ENCODE measurements around the gene DNAJB2.

DNAJB2 gene

DNA sequence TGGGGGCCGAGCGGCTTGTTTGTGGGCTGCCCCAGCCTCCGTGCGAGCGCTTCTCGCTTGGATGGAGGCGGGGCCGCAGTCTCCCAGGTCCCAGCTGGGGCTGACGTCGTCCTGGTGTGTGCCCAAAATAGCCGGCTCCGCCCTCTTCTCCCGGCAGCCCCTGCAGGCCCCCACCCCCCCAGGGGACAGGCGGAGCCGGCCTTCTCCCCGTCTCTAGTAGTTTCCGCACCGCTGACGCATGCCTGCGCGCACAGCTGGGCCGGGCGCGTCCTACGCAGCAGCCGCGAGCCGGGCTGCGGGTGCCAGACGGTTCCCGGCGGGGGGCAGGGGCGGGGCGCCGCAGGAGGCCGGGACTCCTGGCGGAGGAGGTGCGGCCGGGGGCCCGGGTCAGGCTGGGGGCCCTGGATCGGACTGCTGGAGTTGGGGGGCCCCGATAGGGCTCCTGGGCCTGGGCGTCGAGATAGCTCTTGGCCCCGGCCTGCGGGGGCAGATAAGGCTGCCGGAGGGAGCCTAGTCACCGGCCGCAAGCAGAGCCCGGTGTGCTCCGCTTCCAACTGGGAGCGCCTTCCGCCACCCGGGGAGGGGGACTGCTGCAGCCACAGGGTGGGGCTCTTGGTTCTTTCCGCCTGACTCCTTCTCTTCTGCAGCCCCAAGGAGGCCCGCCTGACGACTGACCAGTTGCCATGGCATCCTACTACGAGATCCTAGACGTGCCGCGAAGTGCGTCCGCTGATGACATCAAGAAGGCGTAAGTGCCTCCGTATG lies at the start of gene DNAJB2:
TSS of gene DNAJB2 (plus strand) at position 216 of the 765 bp plus-strand sequence. CDS start at position 684, 468 bp downstream.
- H3K4me1 ChIP-seq (ENCODE audit: insufficient read depth, low read length), result peaks cover 28% of the 10 kb centered on the region
- no peaks in the 10 kb centered on the region for H3K27me3 ChIP-seq (ENCODE audit: control insufficient read depth in 1 of 2, insufficient read depth in 2 of 2, low read length in 2 of 2)
- H3K4me3 ChIP-seq (ENCODE audit: low read depth in 1 of 2, low read length in 2 of 2), result peak within 1 kb of the TSS; percentile 59 to 96
- H3K27ac ChIP-seq (ENCODE audit: low read depth, low read length), result peak within 1 kb of the TSS; percentile 75
- H3K9ac ChIP-seq (ENCODE audit: low read length), result peak within 1 kb of the TSS; percentile 85
- no peaks in the 10 kb centered on the region for H3K9me3 ChIP-seq (ENCODE audit: low read length)
- peaks cover 41% of the 10 kb centered on the region for H3K36me3 ChIP-seq (ENCODE audit: insufficient read depth, low read length)

DNA sequence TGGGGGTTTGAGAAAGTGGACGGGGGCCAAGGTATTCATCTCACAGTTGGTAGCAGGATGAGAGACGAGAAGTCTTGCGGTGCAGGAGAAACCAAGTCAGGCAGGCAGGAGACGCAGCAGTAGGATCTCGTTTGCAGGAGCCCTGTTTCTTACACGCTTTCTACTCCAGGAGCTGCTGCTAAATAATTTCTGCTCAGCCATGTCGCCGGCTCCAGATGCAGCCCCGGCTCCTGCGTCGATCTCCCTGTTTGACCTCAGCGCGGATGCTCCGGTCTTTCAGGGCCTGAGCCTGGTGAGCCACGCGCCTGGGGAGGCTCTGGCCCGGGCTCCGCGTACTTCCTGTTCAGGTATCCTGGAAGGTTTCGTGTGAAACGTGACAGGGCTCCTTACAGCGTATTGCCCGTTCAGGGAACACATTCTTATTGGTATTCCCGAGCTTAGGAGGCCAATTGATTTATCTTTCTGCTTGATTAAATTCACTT lies 49.1 kb upstream of the DNAJB2 start:
- H3K9ac ChIP-seq (ENCODE audit: low read length), result peak overlapping the region; percentile 44
- H3K4me1 ChIP-seq (ENCODE audit: insufficient read depth, low read length), result peaks cover 24% of the 10 kb centered on the region
- H3K27ac ChIP-seq (ENCODE audit: low read depth, low read length), result peak overlapping the region; percentile 96
- no peaks in the 10 kb centered on the region for H3K9me3 ChIP-seq (ENCODE audit: low read length)
- peaks cover 50% of the 10 kb centered on the region for H3K36me3 ChIP-seq (ENCODE audit: insufficient read depth, low read length)
- H3K4me3 ChIP-seq (ENCODE audit: low read depth in 1 of 2, low read length in 2 of 2), result peak overlapping the region; percentile 31 to 91
- no peaks in the 10 kb centered on the region for H3K27me3 ChIP-seq (ENCODE audit: control insufficient read depth in 1 of 2, insufficient read depth in 2 of 2, low read length in 2 of 2)

DNA sequence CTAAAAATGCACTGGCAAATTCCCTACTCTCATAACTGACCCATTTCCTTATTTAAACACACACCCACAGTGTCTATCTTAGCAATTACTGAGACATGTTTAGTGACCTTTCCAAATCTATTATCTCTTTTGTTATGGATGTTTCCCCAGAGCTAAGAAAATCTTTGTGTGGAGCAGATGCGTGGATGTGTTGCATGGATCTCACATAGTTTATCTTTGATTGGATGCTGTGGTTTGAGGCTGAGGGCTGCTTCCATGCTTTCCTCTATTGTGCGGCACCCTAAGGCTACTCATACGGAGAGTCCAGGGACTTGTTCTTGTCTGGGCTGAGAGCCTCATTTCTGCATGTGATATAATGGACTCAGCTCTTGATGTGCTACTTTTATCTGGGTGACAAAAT lies 44.8 kb upstream of the DNAJB2 start:
- Histone ChIP-seq H3K9ac (ENCODE audit: low read length) (no peak overlapping the region), H3K27ac (ENCODE audit: low read depth, low read length) (no peak overlapping the region), H3K4me3 (ENCODE audit: low read depth in 1 of 2, low read length in 2 of 2) (no peak overlapping the region), H3K4me1 (ENCODE audit: insufficient read depth, low read length) (peaks cover 9% of the 10 kb centered on the region), H3K36me3 (ENCODE audit: insufficient read depth, low read length) (peaks cover 78% of the 10 kb centered on the region), H3K9me3 (ENCODE audit: low read length) (no peaks in the 10 kb centered on the region), H3K27me3 (ENCODE audit: control insufficient read depth in 1 of 2, insufficient read depth in 2 of 2, low read length in 2 of 2) (no peaks in the 10 kb centered on the region)

DNA sequence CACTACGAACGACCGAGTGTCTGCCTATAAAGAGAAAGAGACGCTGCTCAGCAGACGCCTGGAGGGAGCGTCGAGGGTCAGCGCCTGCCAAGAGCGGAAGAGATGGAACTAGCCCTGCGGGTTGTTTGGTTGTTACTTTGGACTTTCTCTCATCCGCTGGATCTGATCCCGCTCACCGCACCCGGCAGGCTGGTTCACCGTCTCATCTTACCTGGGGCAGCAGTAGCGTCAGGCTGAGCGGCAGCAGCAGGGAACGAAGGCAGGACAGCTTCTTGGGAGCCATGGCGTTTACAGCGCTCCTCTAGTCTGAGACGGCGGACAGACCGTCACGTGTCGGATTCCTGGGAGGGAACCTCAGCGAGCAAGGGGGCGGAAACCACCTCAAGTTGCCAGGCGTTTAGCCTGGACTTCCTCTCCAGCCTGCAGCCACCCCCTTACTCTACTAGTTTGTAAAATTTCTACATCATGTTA lies 35.8 kb upstream of the DNAJB2 start:
- peaks cover 26% of the 10 kb centered on the region for H3K4me1 ChIP-seq (ENCODE audit: insufficient read depth, low read length)
- H3K9ac ChIP-seq (ENCODE audit: low read length), result no peak overlapping the region
- peak overlapping the region in 1 of 2 donors; percentile 32 for H3K4me3 ChIP-seq (ENCODE audit: low read depth in 1 of 2, low read length in 2 of 2)
- no peak overlapping the region for H3K27ac ChIP-seq (ENCODE audit: low read depth, low read length)
- no peaks in the 10 kb centered on the region for H3K9me3 ChIP-seq (ENCODE audit: low read length)
- H3K27me3 ChIP-seq (ENCODE audit: control insufficient read depth in 1 of 2, insufficient read depth in 2 of 2, low read length in 2 of 2), result no peaks in the 10 kb centered on the region
- H3K36me3 ChIP-seq (ENCODE audit: insufficient read depth, low read length), result peaks cover 29% of the 10 kb centered on the region

DNA sequence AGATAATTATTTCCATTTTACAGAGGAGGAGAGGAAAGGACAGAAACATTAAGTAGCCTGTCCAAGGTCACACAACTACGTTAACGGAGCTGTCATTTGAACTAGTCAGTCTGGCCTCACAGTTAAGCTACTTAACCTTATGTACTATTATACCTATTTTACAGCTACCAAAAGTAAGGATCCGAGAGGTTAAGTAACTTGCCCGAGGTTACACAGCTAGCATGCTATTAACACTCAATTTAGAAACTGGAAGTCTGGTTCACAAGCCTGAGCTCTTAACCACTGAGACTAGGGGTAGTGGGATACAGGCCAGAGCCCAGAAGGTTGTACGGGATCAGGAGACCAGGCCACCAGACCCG lies 34.4 kb upstream of the DNAJB2 start:
- Histone ChIP-seq H3K4me1 (ENCODE audit: insufficient read depth, low read length) (peaks cover 37% of the 10 kb centered on the region), H3K27ac (ENCODE audit: low read depth, low read length) (peak overlapping the region; percentile 89), H3K4me3 (ENCODE audit: low read depth in 1 of 2, low read length in 2 of 2) (peak overlapping the region; percentile 80 to 98), H3K9ac (ENCODE audit: low read length) (peak overlapping the region; percentile 82), H3K27me3 (ENCODE audit: control insufficient read depth in 1 of 2, insufficient read depth in 2 of 2, low read length in 2 of 2) (no peaks in the 10 kb centered on the region), H3K9me3 (ENCODE audit: low read length) (no peaks in the 10 kb centered on the region), H3K36me3 (ENCODE audit: insufficient read depth, low read length) (peaks cover 18% of the 10 kb centered on the region)

DNA sequence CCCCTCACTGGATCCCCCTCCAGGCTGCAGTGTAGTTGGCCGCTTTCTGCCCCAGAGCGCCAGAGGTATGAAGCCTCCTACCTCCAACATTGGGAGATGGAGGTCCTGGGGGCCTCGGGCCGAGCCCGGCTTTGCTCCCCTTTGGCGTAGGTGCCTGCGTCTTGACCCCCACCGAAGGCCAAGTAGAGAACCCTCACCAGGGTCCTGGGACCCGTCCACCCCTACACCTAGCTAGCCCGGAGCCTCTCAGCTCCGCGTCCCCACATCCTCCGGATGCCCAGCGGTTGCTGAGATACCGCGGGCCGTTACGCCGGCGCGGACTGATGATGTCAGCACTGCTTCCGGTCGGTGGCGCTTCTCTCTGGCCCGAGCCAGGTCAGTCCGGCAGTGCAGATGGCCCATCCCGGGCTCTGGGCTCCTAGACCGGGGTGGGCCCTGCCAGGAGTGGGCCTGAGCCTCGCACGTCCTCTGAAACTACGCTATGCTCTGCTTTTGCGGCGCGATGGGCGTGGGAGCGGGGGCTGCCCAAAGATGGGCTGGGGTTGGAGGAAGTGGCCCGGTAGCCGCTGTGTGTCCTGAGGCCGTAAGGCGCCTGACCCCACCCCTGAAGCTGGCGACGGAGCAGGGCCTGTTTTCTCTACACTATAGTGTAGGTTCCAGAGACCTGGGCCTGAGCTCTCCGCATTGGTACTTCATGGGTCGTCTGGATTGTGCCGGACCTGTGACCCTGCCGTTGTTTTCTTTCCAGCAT lies 33.8 kb upstream of the DNAJB2 start, which contains the start of the genes GLB1L and STK16:
TSS of gene GLB1L (minus strand) at position 297 of the 751 bp plus-strand sequence. CDS start 1,871 bp downstream, outside the sequence.
TSS of gene STK16 (plus strand) at position 332 of the 751 bp plus-strand sequence. CDS start 521 bp downstream, outside the sequence.
- no peaks in the 10 kb centered on the region for H3K9me3 ChIP-seq (ENCODE audit: low read length)
- H3K27me3 ChIP-seq (ENCODE audit: control insufficient read depth in 1 of 2, insufficient read depth in 2 of 2, low read length in 2 of 2), result no peaks in the 10 kb centered on the region
- H3K9ac ChIP-seq (ENCODE audit: low read length), result peak within 1 kb of the TSS; percentile 82
- H3K4me3 ChIP-seq (ENCODE audit: low read depth in 1 of 2, low read length in 2 of 2), result peak within 1 kb of the TSS; percentile 80 to 98
- peak within 1 kb of the TSS; percentile 89 for H3K27ac ChIP-seq (ENCODE audit: low read depth, low read length)
- peaks cover 42% of the 10 kb centered on the region for H3K4me1 ChIP-seq (ENCODE audit: insufficient read depth, low read length)
- H3K36me3 ChIP-seq (ENCODE audit: insufficient read depth, low read length), result peaks cover 19% of the 10 kb centered on the region

DNA sequence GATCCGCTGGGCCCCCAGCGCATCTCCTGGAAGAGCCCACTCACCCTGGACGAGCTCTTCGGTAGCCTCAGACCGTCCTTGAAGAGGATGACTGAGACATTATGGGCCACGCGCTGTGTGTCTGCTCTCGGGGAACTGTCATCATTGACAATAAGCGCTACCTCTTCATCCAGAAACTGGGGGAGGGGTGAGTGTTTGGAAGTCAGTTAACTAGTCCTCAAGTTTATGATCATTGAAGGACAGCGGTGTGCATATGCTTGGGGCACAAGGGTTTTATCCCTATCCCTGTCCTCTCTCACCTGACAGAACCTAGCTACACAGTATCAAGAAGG lies 33.3 kb upstream of the DNAJB2 start:
- Histone ChIP-seq H3K9ac (ENCODE audit: low read length) (peak overlapping the region; percentile 82), H3K4me3 (ENCODE audit: low read depth in 1 of 2, low read length in 2 of 2) (peak overlapping the region; percentile 80 to 98), H3K36me3 (ENCODE audit: insufficient read depth, low read length) (peaks cover 24% of the 10 kb centered on the region), H3K4me1 (ENCODE audit: insufficient read depth, low read length) (peaks cover 46% of the 10 kb centered on the region), H3K27me3 (ENCODE audit: control insufficient read depth in 1 of 2, insufficient read depth in 2 of 2, low read length in 2 of 2) (no peaks in the 10 kb centered on the region), H3K9me3 (ENCODE audit: low read length) (no peaks in the 10 kb centered on the region), H3K27ac (ENCODE audit: low read depth, low read length) (peak overlapping the region; percentile 89)

DNA sequence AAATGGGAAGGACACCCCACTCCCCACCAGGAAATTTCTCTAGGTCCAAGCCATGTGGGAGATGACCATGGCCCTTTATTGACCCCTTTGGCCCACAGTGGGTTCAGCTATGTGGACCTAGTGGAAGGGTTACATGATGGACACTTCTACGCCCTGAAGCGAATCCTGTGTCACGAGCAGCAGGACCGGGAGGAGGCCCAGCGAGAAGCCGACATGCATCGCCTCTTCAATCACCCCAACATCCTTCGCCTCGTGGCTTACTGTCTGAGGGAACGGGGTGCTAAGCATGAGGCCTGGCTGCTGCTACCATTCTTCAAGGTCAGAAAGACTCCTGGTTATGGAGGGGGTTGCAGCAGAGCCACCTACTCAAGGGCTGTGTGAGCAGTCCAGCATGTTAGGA lies 32.6 kb upstream of the DNAJB2 start:
- Histone ChIP-seq H3K27ac (ENCODE audit: low read depth, low read length) (no peak overlapping the region), H3K9ac (ENCODE audit: low read length) (no peak overlapping the region), H3K9me3 (ENCODE audit: low read length) (no peaks in the 10 kb centered on the region), H3K4me3 (ENCODE audit: low read depth in 1 of 2, low read length in 2 of 2) (no peak overlapping the region), H3K4me1 (ENCODE audit: insufficient read depth, low read length) (peaks cover 46% of the 10 kb centered on the region), H3K36me3 (ENCODE audit: insufficient read depth, low read length) (peaks cover 24% of the 10 kb centered on the region), H3K27me3 (ENCODE audit: control insufficient read depth in 1 of 2, insufficient read depth in 2 of 2, low read length in 2 of 2) (no peaks in the 10 kb centered on the region)

DNA sequence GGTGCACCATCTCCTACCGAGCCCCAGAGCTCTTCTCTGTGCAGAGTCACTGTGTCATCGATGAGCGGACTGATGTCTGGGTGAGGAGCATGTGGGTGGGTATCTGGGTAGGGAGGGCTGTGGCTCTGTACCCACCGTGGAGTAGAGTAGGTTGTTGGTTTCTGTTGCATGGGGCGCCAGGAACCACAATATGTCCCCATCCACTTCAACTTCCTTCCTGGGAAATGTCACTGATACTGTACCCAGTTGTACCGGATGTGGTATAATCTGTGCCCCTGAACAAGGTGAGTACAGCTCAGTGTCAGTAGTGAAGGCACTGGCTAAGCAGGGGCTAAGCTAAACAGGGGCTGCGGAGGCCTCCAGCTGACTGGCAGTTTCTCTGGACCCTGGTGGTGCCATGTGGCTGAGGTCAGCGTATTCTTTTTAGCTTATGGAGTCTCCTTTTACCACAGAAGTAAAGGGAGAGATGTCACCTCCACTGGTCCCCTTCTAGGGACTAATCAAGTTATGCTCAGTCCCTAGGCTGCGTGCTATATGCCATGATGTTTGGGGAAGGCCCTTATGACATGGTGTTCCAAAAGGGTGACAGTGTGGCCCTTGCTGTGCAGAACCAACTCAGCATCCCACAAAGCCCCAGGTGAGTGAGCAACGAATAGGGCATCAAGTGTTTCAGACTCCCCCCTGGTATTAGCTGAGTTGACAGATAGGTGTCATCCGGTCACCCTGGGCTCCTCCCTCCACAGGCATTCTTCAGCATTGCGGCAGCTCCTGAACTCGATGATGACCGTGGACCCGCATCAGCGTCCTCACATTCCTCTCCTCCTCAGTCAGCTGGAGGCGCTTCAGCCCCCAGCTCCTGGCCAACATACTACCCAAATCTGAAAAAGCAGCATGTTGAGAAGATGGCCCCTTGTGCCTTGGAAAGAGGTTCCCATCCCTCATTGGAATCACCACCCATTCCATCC lies 31.2 kb upstream of the DNAJB2 start:
- Histone ChIP-seq H3K9me3 (ENCODE audit: low read length) (no peaks in the 10 kb centered on the region), H3K27ac (ENCODE audit: low read depth, low read length) (peak overlapping the region; percentile 28), H3K36me3 (ENCODE audit: insufficient read depth, low read length) (peaks cover 24% of the 10 kb centered on the region), H3K4me3 (ENCODE audit: low read depth in 1 of 2, low read length in 2 of 2) (no peak overlapping the region), H3K9ac (ENCODE audit: low read length) (no peak overlapping the region), H3K27me3 (ENCODE audit: control insufficient read depth in 1 of 2, insufficient read depth in 2 of 2, low read length in 2 of 2) (no peaks in the 10 kb centered on the region), H3K4me1 (ENCODE audit: insufficient read depth, low read length) (peaks cover 58% of the 10 kb centered on the region)

DNA sequence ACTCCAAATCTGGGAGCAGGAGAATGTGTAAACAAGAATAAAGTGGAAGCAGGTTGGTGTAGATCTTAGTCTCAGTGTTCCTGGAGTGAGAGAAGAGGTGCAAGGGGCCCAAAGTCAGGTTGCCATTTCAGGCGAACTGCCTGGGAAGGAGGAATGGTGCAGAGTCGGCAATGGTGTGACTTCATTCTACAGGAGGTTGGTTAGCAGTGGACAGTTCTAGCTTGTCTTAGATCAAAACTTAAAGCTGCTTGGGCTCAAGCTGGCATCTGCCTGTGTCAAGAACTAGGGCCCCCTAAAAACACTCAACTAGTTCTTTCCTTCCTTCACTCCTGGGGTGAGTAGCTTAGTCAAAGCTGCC lies 30.3 kb upstream of the DNAJB2 start:
- Histone ChIP-seq H3K36me3 (ENCODE audit: insufficient read depth, low read length) (peaks cover 24% of the 10 kb centered on the region), H3K4me1 (ENCODE audit: insufficient read depth, low read length) (peaks cover 63% of the 10 kb centered on the region), H3K27ac (ENCODE audit: low read depth, low read length) (peak overlapping the region; percentile 59), H3K4me3 (ENCODE audit: low read depth in 1 of 2, low read length in 2 of 2) (no peak overlapping the region), H3K27me3 (ENCODE audit: control insufficient read depth in 1 of 2, insufficient read depth in 2 of 2, low read length in 2 of 2) (no peaks in the 10 kb centered on the region), H3K9me3 (ENCODE audit: low read length) (no peaks in the 10 kb centered on the region), H3K9ac (ENCODE audit: low read length) (no peak overlapping the region)
